ENCODE data around the gene SLC38A5. TPM values are rescaled to one million over a fixed set of nuclear protein-coding genes. Genes with fewer than 3 reads are reported as not detected.

SLC38A5 gene
- total RNA-seq, 1 experiment from 2014 or later = 50.6 TPM

- TF ChIP-seq ERG (CRISPR knock-in tag; IDR thresholded peaks at IDR 0.05) = no peak
Measured at GRCh38 chrX:48505481-48505880, 35.4 kb upstream of the SLC38A5 start (continued).

- no peaks in the 10 kb centered on the region for H3K9me3 Mint-ChIP-seq
- no peak for ATAC-seq
- H3K27me3 Mint-ChIP-seq (ENCODE audit: low read depth) = no peaks in the 10 kb centered on the region; the same call in 1 of the 2 replicates
- POLR2A ChIA-PET = no interaction called here
- no peak for TF ChIP-seq ATF3 (CRISPR knock-in tag; conservative IDR thresholded peaks at IDR 0.05)
- TF ChIP-seq USF2 (CRISPR knock-in tag; IDR thresholded peaks at IDR 0.05) = no peak
- TF ChIP-seq PRRX2 (CRISPR knock-in tag; IDR thresholded peaks at IDR 0.05) = no peak
- no peak for TF ChIP-seq ELF4 (CRISPR knock-in tag; IDR thresholded peaks at IDR 0.05; ENCODE audit: low read depth)
- TF ChIP-seq MAX (CRISPR knock-in tag; IDR thresholded peaks at IDR 0.05) = no peak
- no peak for TF ChIP-seq ETV6 (CRISPR knock-in tag; IDR thresholded peaks at IDR 0.05)
- no peak for TF ChIP-seq RORB (CRISPR knock-in tag; IDR thresholded peaks at IDR 0.05)
- TF ChIP-seq STAT6 (CRISPR knock-in tag; conservative IDR thresholded peaks at IDR 0.05; ENCODE audit: low read depth) = no peak
- no peak for TF ChIP-seq MLX (CRISPR knock-in tag; IDR thresholded peaks at IDR 0.05)
- no peak overlapping the region for H3K4me3 Mint-ChIP-seq
- DNase-seq (ENCODE audit: low spot score) = no peak
- no peaks in the 10 kb centered on the region for H3K36me3 Mint-ChIP-seq
- CTCF ChIA-PET = interaction anchor here (1.2 kb wide), 1 partner anchor 10 kb away, joined by 5 read pairs; no protein-coding TSS in a partner anchor
- no peak overlapping the region for H3K27ac Mint-ChIP-seq
- no peaks in the 10 kb centered on the region for H3K4me1 Mint-ChIP-seq
Measured at GRCh38 chrX:48504261-48504660, 34.2 kb upstream of the SLC38A5 start.

- TF ChIP-seq ZNF219 (CRISPR knock-in tag; IDR thresholded peaks at IDR 0.05; ENCODE audit: borderline replicate concordance) (no peak), TEAD4 (CRISPR knock-in tag; IDR thresholded peaks at IDR 0.05) (no peak), ZNF416 (CRISPR knock-in tag; IDR thresholded peaks at IDR 0.05) (no peak), TP53 (CRISPR knock-in tag; IDR thresholded peaks at IDR 0.05) (no peak), EMX1 (CRISPR knock-in tag; IDR thresholded peaks at IDR 0.05) (no peak), AR (CRISPR knock-in tag; IDR thresholded peaks at IDR 0.05) (no peak), KAT7 (CRISPR knock-in tag; IDR thresholded peaks at IDR 0.05; ENCODE audit: borderline replicate concordance) (no peak), SMAD3 (CRISPR knock-in tag; IDR thresholded peaks at IDR 0.05; ENCODE audit: borderline replicate concordance) (no peak), CBFB (CRISPR knock-in tag; IDR thresholded peaks at IDR 0.05; ENCODE audit: low read depth) (no peak), USF1 (CRISPR knock-in tag; IDR thresholded peaks at IDR 0.05) (no peak), ATF6 (CRISPR knock-in tag; IDR thresholded peaks at IDR 0.05) (no peak), TCF7 (CRISPR knock-in tag; IDR thresholded peaks at IDR 0.05; ENCODE audit: low read depth) (no peak), CREB1 (CRISPR knock-in tag; IDR thresholded peaks at IDR 0.05) (no peak)
- no peaks in the 10 kb centered on the region for H3K4me1 Mint-ChIP-seq
- H3K27me3 Mint-ChIP-seq (ENCODE audit: low read depth) = no peaks in the 10 kb centered on the region
- no peak for DNase-seq (ENCODE audit: low spot score)
- H3K4me3 Mint-ChIP-seq = no peak overlapping the region
- no peaks in the 10 kb centered on the region for H3K36me3 Mint-ChIP-seq
- H3K9me3 Mint-ChIP-seq = no peaks in the 10 kb centered on the region
- no peak overlapping the region for H3K27ac Mint-ChIP-seq
- ATAC-seq = no peak
- CTCF ChIA-PET = no interaction called here
- POLR2A ChIA-PET = no interaction called here
Measured at GRCh38 chrX:48498374-48498809, 28.3 kb upstream of the SLC38A5 start.
